Measurements from ENCODE around the gene ZSCAN10. TPM values are rescaled to one million over a fixed set of nuclear protein-coding genes. Genes with fewer than 3 reads are reported as not detected.

Gene ZSCAN10
- total and polyA plus RNA-seq, 9 of the 15 experiments (the other 6 are each of a cell fraction or from before 2014, with no cell fraction given) = 0.22 TPM; not detected in 8

DNA sequence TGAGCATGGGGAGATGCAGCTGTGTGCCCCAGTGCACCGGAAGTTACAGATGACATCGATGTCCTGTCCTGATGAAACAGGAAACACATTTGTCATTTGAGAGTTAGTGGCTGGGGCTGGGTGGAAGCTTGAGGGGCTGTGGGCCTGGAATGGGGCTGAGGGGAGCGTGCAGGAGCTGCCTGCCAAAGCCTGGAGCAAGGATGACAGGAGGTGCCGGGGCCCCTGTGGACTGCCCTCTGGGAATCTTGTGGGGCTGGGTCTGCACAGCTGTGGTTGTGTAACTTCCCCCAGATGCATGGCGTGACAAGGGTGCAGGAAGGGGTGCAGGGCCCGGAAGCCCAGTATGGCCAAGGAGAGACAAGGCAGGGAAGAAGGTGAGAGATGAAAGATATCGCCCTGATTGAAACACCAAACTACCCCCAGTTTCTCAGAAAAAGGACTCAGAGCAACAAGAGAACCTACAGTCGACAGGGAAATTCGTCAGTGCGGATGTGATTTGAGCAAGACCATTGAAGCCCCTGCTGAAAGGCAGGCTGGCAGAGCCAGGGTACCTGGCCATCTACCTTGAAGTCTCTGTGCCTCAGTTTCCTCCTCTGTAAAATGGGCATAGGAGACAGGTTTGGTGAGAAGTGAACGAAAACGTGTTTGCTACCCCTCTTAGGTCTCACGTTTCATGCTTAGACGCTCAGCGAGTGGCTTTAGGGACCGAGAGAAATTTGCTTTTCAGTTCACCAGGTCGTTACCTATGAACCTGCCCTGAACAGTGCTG lies 43.9 kb downstream of the ZSCAN10 start:
- no peak for DNase-seq (ENCODE audit: extremely low read depth in 1 of 4, low spot score in 3 of 4)
- Histone ChIP-seq H3K9me1 (ENCODE audit: control insufficient read depth, insufficient read depth, low read length) (peaks cover 4% of the 10 kb centered on the region), H3K27ac (ENCODE audit: extremely low read depth, low read depth, low read length) (no peak overlapping the region), H3K4me2 (ENCODE audit: insufficient read depth, low read length) (no peak overlapping the region), H3K27me3 (ENCODE audit: control insufficient read depth in 2 of 2, insufficient read depth in 2 of 2, low read length in 2 of 2) (peaks cover 0 to 8% of the 10 kb centered on the region in 2 experiments; a peak in 2 of 5 replicates), H3K36me3 (ENCODE audit: control insufficient read depth, insufficient read depth, low read length) (no peaks in the 10 kb centered on the region), H3K9ac (ENCODE audit: insufficient read depth in 1 of 2, low read depth in 2 of 2, low read length in 2 of 2) (no peak overlapping the region), H3K79me2 (ENCODE audit: control insufficient read depth, insufficient read depth, low read length) (peaks cover 2% of the 10 kb centered on the region; the same call in 2 of the 3 replicates), H4K20me1 (replicated peaks; ENCODE audit: control insufficient read depth, insufficient read depth, low read length) (0 out of 2 replicates have a peak, but pooled peaks cover 3% of the 10 kb centered on the region), H2AFZ (ENCODE audit: low read depth, low read length) (no peak overlapping the region), H3K4me1 (replicated peaks in 1 of 2; ENCODE audit: control insufficient read depth in 2 of 2, insufficient read depth in 2 of 2, low read length in 2 of 2) (peaks cover 8 to 39% of the 10 kb centered on the region in 2 experiments), H3K9me3 (replicated peaks; ENCODE audit: control insufficient read depth, insufficient read depth, low read depth, low read length) (no peaks in the 10 kb centered on the region), H3K4me3 (no peak overlapping the region)
- in situ Hi-C loops (cut with MboI) = no loop called here
- 47% methylated on average over 17 of the region's 17 CpGs for WGBS (ENCODE audit: insufficient coverage, low coverage, missing lambda C conversion rate)
- intact Hi-C loops (cut with micrococcal nuclease) = loop anchor here (5.0 to 10.0 kb wide), 2 partner anchors 47 to 120 kb away; no protein-coding TSS in a partner anchor
- peak; percentile 63; the same call in 1 of the 2 replicates for TF ChIP-seq BCOR (IDR thresholded peaks at IDR 0.05)
- TF ChIP-seq ZC3H11A (IDR thresholded peaks at IDR 0.05; ENCODE audit: low read depth, low read length) = no peak
- TF ChIP-seq KDM5B (IDR thresholded peaks at IDR 0.05; ENCODE audit: insufficient replicate concordance, low read depth, low read length) = no peak
- peak; percentile 35; the same call in 1 of the 2 replicates for TF ChIP-seq POLR2G (IDR thresholded peaks at IDR 0.05; ENCODE audit: low read depth, low read length)
- TF ChIP-seq LCOR (CRISPR knock-in tag; IDR thresholded peaks at IDR 0.05) = no peak
- peak; percentile 61 for TF ChIP-seq RBM25 (IDR thresholded peaks at IDR 0.05; ENCODE audit: low read depth, low read length, severe bottlenecking)
- TF ChIP-seq SRF (CRISPR knock-in tag; IDR thresholded peaks at IDR 0.05) = no peak
- TF ChIP-seq NUFIP1 (IDR thresholded peaks at IDR 0.05; ENCODE audit: partially characterized antibody) = no peak
- POLR2A ChIA-PET = interaction anchor here (0.8 to 0.9 kb wide), 2 partner anchors 113 to 183 kb away, joined by 3 to 4 read pairs; no protein-coding TSS in a partner anchor
- FAIRE-seq = no peak
- CTCF ChIA-PET (ENCODE audit: low intra/inter-chr PET ratio) = interaction anchor here (0.6 kb wide), 1 partner anchor 77 kb away, joined by 3 read pairs; no protein-coding TSS in a partner anchor
- no peak for ATAC-seq
- no TSS peak for BruUV-seq (replicated peaks)
